HepG2 (cell line): Measurements from ENCODE around the gene PCDHAC1. TPM values are rescaled to one million over a fixed set of nuclear protein-coding genes. Genes with fewer than 3 reads are reported as not detected.
A peak's percentile ranks its signal among the peaks of the same experiment; 100 is the strongest.

Experiments used
- ATAC-seq: fragments of 200-7000 bp; cut with Tn5 transposase; 3 replicates; pipeline ENCODE4 v1.9.1; 2020; ENCODE audit warnings: mild to moderate bottlenecking, moderate library complexity
- BruUV-seq: library from RNA; stranded (reverse); fragments of 400-500 nt; replicated peaks from 2 replicates; lab custom pipeline; 2021; lab: Mats Ljungman, UMichigan
- CTCF ChIA-PET: fragments of 300-600 bp; formaldehyde crosslinking; extraction: SDS; loops from one replicate; lab custom pipeline; 2021; ENCODE audit warnings: low total read pairs, inconsistent platforms, low intra/inter-chr PET ratio; lab: Yijun Ruan, JAX
- POLR2A ChIA-PET: fragments of 350-600 bp; sonication (Branson Sonifier 250); formaldehyde crosslinking; loops from one replicate; lab custom pipeline; 2020; ENCODE audit warnings: antibody characterized with exemption, inconsistent platforms; lab: Yijun Ruan, JAX
- DNase-seq: peaks from one replicate; pipeline ENCODE4 v3.0.0-alpha.2; 2015; ENCODE audit warnings: low spot score
- FAIRE-seq: peaks from 3 replicates; lab custom pipeline; 2011; peaks lifted over from hg19 to GRCh38; lab: Jason Lieb, UNC
- H2AFZ ChIP-seq: one replicate; pipeline ENCODE4 v1.6.1; 2011; ENCODE audit warnings: low read length, inconsistent platforms
- H3K27ac ChIP-seq: fragments of 300-600 bp; 3 replicates; pipeline ENCODE4 v1.8.0; 2011; ENCODE audit warnings: mixed run types, mild to moderate bottlenecking, mixed read lengths, low read length, inconsistent platforms; ENCODE audit not compliant: insufficient read depth; ENCODE audit errors: extremely low read length
- H3K27me3 ChIP-seq, 2 experiments: fragments of 200-600 bp in 1 of 2; 2 replicates in 1 of 2; 3 replicates in 1 of 2; pipeline versions ENCODE4 v1.6.0 to v1.8.0; 2011; ENCODE audit warnings: low read length in 2 of 2, mild to moderate bottlenecking in 2 of 2, moderate library complexity in 2 of 2, inconsistent platforms in 1 of 2; ENCODE audit not compliant: insufficient read depth in 2 of 2, control insufficient read depth in 1 of 2
- H3K36me3 ChIP-seq, 2 experiments: fragments of 200-600 bp in 1 of 2; replicated peaks in 1 of 2; 2 replicates in 1 of 2; 3 replicates in 1 of 2; pipeline versions ENCODE4 v1.5.1 to v1.8.0; 2011; ENCODE audit warnings: low read length in 2 of 2, inconsistent platforms in 1 of 2; ENCODE audit not compliant: insufficient read depth in 2 of 2, control insufficient read depth in 1 of 2
- H3K4me1 ChIP-seq: 2 replicates; pipeline ENCODE4 v1.5.1; 2012; ENCODE audit warnings: low read length, inconsistent platforms; ENCODE audit not compliant: insufficient read depth
- H3K4me2 ChIP-seq: 2 replicates; pipeline ENCODE4 v1.6.0; 2011; ENCODE audit warnings: low read depth, low read length, inconsistent platforms
- H3K4me3 ChIP-seq, 3 experiments: fragments of 200-600 bp in 1 of 3; sonication (generic), shearing (Covaris generic) in 1 of 3; replicated peaks in 1 of 3; 2 replicates each; pipeline ENCODE4 v1.5.1; 2011 to 2016; ENCODE audit warnings: low read length in 3 of 3, inconsistent platforms in 2 of 3, low read depth in 2 of 3, mild to moderate bottlenecking in 2 of 3, control low read depth in 1 of 3, mixed read lengths in 1 of 3; ENCODE audit not compliant: insufficient read depth in 1 of 3
- H3K79me2 ChIP-seq: one replicate; pipeline ENCODE4 v1.6.1; 2011; ENCODE audit warnings: low read length, inconsistent platforms; ENCODE audit not compliant: insufficient read depth
- H3K9ac ChIP-seq: 2 replicates; pipeline ENCODE4 v1.6.0; 2011; ENCODE audit warnings: mild to moderate bottlenecking, low read depth, low read length, inconsistent platforms; ENCODE audit not compliant: insufficient read depth
- H3K9me3 ChIP-seq: 2 replicates; pipeline ENCODE4 v1.5.1; 2012; ENCODE audit warnings: mild to moderate bottlenecking, low read length
- H4K20me1 ChIP-seq: 2 replicates; pipeline ENCODE4 v1.6.0; 2011; ENCODE audit warnings: inconsistent platforms, mild to moderate bottlenecking, low read length, moderate library complexity; ENCODE audit not compliant: insufficient read depth
- CCDC6 ChIP-seq: sonication (generic); formaldehyde crosslinking; IDR thresholded peaks from 2 replicates; pipeline ENCODE4 v1.8.1; 2022; ENCODE audit warnings: mild to moderate bottlenecking, missing genetic modification reagents, moderate library complexity
- ETV5 ChIP-seq: IDR thresholded peaks from 2 replicates; pipeline ENCODE4 v1.6.1; 2018; ENCODE audit warnings: missing biosample characterization, missing genetic modification reagents, inconsistent platforms, borderline replicate concordance
- FOXO1 ChIP-seq: sonication (generic); formaldehyde crosslinking; IDR thresholded peaks from 2 replicates; pipeline ENCODE4 v1.4.0; 2020; ENCODE audit warnings: missing genetic modification reagents
- GFI1 ChIP-seq: sonication (generic); formaldehyde crosslinking; IDR thresholded peaks from 2 replicates; pipeline ENCODE4 v1.5.0; 2020; ENCODE audit warnings: missing genetic modification reagents, mild to moderate bottlenecking, borderline replicate concordance
- HMG20B ChIP-seq: conservative IDR thresholded peaks from 2 replicates; pipeline ENCODE4 v1.6.1; 2016; ENCODE audit warnings: missing genetic modification reagents, missing compliant biosample characterization
- PITX1 ChIP-seq: sonication (generic); formaldehyde crosslinking; IDR thresholded peaks from 2 replicates; pipeline ENCODE4 v1.5.1; 2020; ENCODE audit warnings: mild to moderate bottlenecking, missing genetic modification reagents
- RARA ChIP-seq: IDR thresholded peaks from 2 replicates; pipeline ENCODE4 v1.6.1; 2016; ENCODE audit warnings: missing genetic modification reagents, missing compliant biosample characterization
- SALL1 ChIP-seq: sonication (generic); formaldehyde crosslinking; IDR thresholded peaks from 2 replicates; pipeline ENCODE4 v1.8.0; 2022; ENCODE audit warnings: mild to moderate bottlenecking, missing genetic modification reagents
- ZNF143 ChIP-seq: sonication (generic); formaldehyde crosslinking; IDR thresholded peaks from 2 replicates; pipeline ENCODE4 v1.4.0; 2020; ENCODE audit warnings: missing genetic modification reagents
- ZNF230 ChIP-seq: sonication (generic); formaldehyde crosslinking; IDR thresholded peaks from 2 replicates; pipeline ENCODE4 v1.4.0; 2020; ENCODE audit warnings: mild to moderate bottlenecking, missing genetic modification reagents
- WGBS: methylation state at CpG from one replicate; pipeline ENCODE4 v1.1.6; 2017; ENCODE audit warnings: low lambda C conversion rate; 5-methylcytosine and 5-hydroxymethylcytosine counted together
- in situ Hi-C: cut with HindIII; loops from 2 replicates; pipeline ENCODE4 v1.10.0; 2017; ENCODE audit warnings: low pct_unique_long_range_greater_than_20kb; ENCODE audit not compliant: extremely low pct_ligation_motif_present
- intact Hi-C: fragments of 100-400 bp; cut with micrococcal nuclease; formaldehyde crosslinking; loops from one replicate; pipeline ENCODE4 v1.10.0; 2022; ENCODE audit not compliant: unreplicated experiment
- polyA plus RNA-seq, 8 experiments: library from polyadenylated mRNA; depleted of rRNA in 3 of 8; stranded (reverse) in 7 of 8; unstranded in 1 of 8; fragments of >200 nt; fragmentation: Illumina TruSeq in 4 of 8; extraction: Trizol in 4 of 8; gene quantifications; 2 replicates each; pipeline versions ENCODE4 v1.2.1 to v1.2.3, GENCODE V29; 2011 to 2016; ENCODE audit warnings: low read depth in 4 of 8, missing spikeins in 1 of 8, mixed read lengths in 1 of 8; ENCODE audit not compliant: insufficient read depth in 1 of 8
- total RNA-seq, 5 experiments: library from RNA; depleted of rRNA; stranded (reverse); fragments of >200 nt; fragmentation: Illumina TruSeq; extraction: Trizol; gene quantifications; 2 replicates each; pipeline ENCODE4 v1.2.3, GENCODE V29; 2016; ENCODE audit warnings: low read depth in 1 of 5
- TF ChIP-seq, protein P1 (sequence below): sonication (generic); formaldehyde crosslinking; IDR thresholded peaks from 2 replicates; pipeline ENCODE4 v1.8.0; 2022; ENCODE audit warnings: missing genetic modification reagents, mild to moderate bottlenecking, moderate library complexity, borderline replicate concordance
- TF ChIP-seq, protein P2 (sequence below): IDR thresholded peaks from 2 replicates; pipeline ENCODE4 v1.4.0; 2020; ENCODE audit warnings: mild to moderate bottlenecking, missing genetic modification reagents
- TF ChIP-seq, protein P3 (sequence below): sonication (generic); formaldehyde crosslinking; IDR thresholded peaks from 2 replicates; pipeline ENCODE4 v1.4.0; 2020; ENCODE audit warnings: mild to moderate bottlenecking, missing genetic modification reagents, borderline replicate concordance

Gene PCDHAC1
- total and polyA plus RNA-seq, 2 of the 13 experiments (the other 11 are each of a cell fraction or from before 2014, with no cell fraction given), result 0.04 TPM; not detected in 1

DNA sequence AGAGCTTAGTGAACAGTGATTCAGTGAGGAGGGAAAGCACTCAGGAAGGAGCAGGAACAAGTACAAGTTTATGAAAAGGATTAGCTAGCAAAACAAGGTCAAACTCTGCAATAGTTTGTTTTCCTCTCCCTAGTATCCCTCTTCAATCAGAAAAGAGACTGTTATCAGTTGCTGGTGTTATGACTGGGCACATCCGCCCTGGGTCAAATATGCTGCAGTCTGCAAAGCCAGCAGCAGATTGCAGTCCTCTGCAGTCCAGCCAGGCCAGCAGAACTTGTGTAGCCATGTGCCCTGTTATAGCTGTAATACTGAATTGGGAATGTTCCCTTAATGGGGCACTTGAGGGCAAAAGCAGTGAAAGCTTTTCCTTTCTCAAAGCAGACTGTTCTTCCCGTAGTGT, 52.2 kb downstream of the PCDHAC1 start:
- CTCF ChIA-PET, result no interaction called here
- ATAC-seq, result peak; percentile 93

More for the DNA sequence above, 52.2 kb downstream of the PCDHAC1 start:
- no peaks in the 10 kb centered on the region for H3K27me3 ChIP-seq
- H3K9ac ChIP-seq, result no peak overlapping the region
- TF ChIP-seq, protein P1, sequence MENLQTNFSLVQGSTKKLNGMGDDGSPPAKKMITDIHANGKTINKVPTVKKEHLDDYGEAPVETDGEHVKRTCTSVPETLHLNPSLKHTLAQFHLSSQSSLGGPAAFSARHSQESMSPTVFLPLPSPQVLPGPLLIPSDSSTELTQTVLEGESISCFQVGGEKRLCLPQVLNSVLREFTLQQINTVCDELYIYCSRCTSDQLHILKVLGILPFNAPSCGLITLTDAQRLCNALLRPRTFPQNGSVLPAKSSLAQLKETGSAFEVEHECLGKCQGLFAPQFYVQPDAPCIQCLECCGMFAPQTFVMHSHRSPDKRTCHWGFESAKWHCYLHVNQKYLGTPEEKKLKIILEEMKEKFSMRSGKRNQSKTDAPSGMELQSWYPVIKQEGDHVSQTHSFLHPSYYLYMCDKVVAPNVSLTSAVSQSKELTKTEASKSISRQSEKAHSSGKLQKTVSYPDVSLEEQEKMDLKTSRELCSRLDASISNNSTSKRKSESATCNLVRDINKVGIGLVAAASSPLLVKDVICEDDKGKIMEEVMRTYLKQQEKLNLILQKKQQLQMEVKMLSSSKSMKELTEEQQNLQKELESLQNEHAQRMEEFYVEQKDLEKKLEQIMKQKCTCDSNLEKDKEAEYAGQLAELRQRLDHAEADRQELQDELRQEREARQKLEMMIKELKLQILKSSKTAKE (CRISPR knock-in tag), result 0 out of 2 replicates have a peak, but pooled peaks have one; percentile 11
- no peak for TF ChIP-seq CCDC6 (CRISPR knock-in tag)
- TF ChIP-seq ZNF143 (CRISPR knock-in tag), result no peak
- TF ChIP-seq, protein P2, sequence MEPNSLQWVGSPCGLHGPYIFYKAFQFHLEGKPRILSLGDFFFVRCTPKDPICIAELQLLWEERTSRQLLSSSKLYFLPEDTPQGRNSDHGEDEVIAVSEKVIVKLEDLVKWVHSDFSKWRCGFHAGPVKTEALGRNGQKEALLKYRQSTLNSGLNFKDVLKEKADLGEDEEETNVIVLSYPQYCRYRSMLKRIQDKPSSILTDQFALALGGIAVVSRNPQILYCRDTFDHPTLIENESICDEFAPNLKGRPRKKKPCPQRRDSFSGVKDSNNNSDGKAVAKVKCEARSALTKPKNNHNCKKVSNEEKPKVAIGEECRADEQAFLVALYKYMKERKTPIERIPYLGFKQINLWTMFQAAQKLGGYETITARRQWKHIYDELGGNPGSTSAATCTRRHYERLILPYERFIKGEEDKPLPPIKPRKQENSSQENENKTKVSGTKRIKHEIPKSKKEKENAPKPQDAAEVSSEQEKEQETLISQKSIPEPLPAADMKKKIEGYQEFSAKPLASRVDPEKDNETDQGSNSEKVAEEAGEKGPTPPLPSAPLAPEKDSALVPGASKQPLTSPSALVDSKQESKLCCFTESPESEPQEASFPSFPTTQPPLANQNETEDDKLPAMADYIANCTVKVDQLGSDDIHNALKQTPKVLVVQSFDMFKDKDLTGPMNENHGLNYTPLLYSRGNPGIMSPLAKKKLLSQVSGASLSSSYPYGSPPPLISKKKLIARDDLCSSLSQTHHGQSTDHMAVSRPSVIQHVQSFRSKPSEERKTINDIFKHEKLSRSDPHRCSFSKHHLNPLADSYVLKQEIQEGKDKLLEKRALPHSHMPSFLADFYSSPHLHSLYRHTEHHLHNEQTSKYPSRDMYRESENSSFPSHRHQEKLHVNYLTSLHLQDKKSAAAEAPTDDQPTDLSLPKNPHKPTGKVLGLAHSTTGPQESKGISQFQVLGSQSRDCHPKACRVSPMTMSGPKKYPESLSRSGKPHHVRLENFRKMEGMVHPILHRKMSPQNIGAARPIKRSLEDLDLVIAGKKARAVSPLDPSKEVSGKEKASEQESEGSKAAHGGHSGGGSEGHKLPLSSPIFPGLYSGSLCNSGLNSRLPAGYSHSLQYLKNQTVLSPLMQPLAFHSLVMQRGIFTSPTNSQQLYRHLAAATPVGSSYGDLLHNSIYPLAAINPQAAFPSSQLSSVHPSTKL (CRISPR knock-in tag), result peak; percentile 56; the same call in 1 of the 2 replicates
- TF ChIP-seq RARA (CRISPR knock-in tag), result 0 out of 2 replicates have a peak, but pooled peaks have one; percentile 31
- TF ChIP-seq, protein P3, sequence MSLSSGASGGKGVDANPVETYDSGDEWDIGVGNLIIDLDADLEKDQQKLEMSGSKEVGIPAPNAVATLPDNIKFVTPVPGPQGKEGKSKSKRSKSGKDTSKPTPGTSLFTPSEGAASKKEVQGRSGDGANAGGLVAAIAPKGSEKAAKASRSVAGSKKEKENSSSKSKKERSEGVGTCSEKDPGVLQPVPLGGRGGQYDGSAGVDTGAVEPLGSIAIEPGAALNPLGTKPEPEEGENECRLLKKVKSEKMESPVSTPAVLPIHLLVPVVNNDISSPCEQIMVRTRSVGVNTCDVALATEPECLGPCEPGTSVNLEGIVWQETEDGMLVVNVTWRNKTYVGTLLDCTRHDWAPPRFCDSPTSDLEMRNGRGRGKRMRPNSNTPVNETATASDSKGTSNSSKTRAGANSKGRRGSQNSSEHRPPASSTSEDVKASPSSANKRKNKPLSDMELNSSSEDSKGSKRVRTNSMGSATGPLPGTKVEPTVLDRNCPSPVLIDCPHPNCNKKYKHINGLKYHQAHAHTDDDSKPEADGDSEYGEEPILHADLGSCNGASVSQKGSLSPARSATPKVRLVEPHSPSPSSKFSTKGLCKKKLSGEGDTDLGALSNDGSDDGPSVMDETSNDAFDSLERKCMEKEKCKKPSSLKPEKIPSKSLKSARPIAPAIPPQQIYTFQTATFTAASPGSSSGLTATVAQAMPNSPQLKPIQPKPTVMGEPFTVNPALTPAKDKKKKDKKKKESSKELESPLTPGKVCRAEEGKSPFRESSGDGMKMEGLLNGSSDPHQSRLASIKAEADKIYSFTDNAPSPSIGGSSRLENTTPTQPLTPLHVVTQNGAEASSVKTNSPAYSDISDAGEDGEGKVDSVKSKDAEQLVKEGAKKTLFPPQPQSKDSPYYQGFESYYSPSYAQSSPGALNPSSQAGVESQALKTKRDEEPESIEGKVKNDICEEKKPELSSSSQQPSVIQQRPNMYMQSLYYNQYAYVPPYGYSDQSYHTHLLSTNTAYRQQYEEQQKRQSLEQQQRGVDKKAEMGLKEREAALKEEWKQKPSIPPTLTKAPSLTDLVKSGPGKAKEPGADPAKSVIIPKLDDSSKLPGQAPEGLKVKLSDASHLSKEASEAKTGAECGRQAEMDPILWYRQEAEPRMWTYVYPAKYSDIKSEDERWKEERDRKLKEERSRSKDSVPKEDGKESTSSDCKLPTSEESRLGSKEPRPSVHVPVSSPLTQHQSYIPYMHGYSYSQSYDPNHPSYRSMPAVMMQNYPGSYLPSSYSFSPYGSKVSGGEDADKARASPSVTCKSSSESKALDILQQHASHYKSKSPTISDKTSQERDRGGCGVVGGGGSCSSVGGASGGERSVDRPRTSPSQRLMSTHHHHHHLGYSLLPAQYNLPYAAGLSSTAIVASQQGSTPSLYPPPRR (CRISPR knock-in tag), result peak; percentile 43; the same call in 1 of the 2 replicates
- TF ChIP-seq FOXO1, result 0 out of 2 replicates have a peak, but pooled peaks have one; percentile 12
- TF ChIP-seq PITX1 (CRISPR knock-in tag), result peak; percentile 44; the same call in 1 of the 2 replicates
- peak; percentile 44 for TF ChIP-seq SALL1
- peak; percentile 43; the same call in 1 of the 2 replicates for TF ChIP-seq ETV5
- 0 out of 2 replicates have a peak, but pooled peaks have one; percentile 32 for TF ChIP-seq HMG20B (CRISPR knock-in tag)
- TF ChIP-seq GFI1 (CRISPR knock-in tag), result 0 out of 2 replicates have a peak, but pooled peaks have one; percentile 43
- no peak for TF ChIP-seq ZNF230
- intact Hi-C loops, result no loop called here
- in situ Hi-C loops, result no loop called here
- no TSS peak for BruUV-seq
- POLR2A ChIA-PET, result no interaction called here
- H3K4me2 ChIP-seq, result no peak overlapping the region
- no peak overlapping the region for H3K27ac ChIP-seq
- H3K36me3 ChIP-seq, result no peaks in the 10 kb centered on the region
- 6% methylated on average over 2 of the region's 2 CpGs for WGBS
- H3K79me2 ChIP-seq, result no peaks in the 10 kb centered on the region
- H3K9me3 ChIP-seq, result no peaks in the 10 kb centered on the region
- no peaks in the 10 kb centered on the region for H3K4me1 ChIP-seq
- H3K4me3 ChIP-seq, result no peak overlapping the region
- no peak overlapping the region for H2AFZ ChIP-seq
- FAIRE-seq, result no peak
- no peaks in the 10 kb centered on the region for H4K20me1 ChIP-seq
- DNase-seq, result peak; percentile 38
